Esophagus muscularis mucosa (tissue), 2 donors: ENCODE measurements around the gene GNL2.

ENCODE experiments used
- POLR2A ChIP-seq: fragments of 450-650 bp; IDR thresholded peaks from one replicate; pipeline ENCODE4 v1.6.1; 2017; ENCODE audit warnings: antibody characterized with exemption, moderate library complexity, mild to moderate bottlenecking, low read depth
- POLR2AphosphoS5 ChIP-seq, 2 donors: sonication (generic); formaldehyde crosslinking; IDR thresholded peaks; one replicate each; pipeline ENCODE4 v1.6.1; 2017; ENCODE audit warnings: antibody characterized with exemption in 2 of 2

DNA sequence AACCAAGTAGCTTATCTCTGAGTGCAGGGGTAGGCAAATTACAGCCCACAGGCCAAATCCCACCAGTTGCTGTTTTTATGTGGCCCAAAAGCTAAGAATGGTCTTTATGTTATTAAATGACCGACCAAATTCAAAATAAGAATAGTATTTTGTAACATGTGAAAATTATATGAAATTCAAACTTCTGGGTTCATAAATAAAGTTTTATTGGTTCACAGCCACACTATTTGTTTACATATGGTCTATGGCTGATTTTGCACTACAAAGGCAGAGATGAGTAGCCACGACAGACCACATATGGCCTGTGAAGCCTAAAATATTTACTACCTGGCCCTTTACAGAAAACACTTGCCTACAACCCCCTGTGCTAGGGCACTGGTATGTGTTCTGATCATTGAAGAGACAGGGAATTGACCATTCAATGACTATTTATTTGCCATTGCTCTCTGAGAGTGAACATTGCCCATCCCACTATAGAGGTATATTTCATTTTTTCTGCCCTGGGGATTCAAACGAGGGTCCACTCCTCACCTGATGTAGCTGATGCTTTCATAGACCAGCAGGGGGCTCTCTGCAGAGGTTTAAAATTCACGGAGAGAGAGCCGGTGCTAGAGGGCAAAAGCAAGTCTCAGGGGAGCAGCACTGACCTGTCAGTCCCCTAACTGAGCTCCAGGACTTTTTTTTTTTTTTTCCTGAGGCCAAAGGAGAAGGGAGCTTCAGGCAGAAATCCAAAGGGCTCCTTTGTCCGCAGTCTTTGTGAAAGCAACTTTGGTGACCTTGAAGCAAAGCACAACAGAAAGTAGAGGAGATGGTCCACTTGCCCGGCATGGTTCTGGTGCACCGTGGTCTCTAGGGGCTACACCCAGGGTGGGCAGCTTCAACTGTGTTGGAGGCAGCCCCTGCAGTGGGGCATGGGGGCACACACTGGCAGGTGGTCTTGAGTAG is 7.3 kb upstream of the GNL2 start:
- TF ChIP-seq POLR2A (no peak), POLR2AphosphoS5 (IDR thresholded peaks at IDR 0.05) (no peak)
